HCT116 (cell line): Measurements from ENCODE around the gene ATG16L2. TPM values are rescaled to one million over a fixed set of nuclear protein-coding genes. Genes with fewer than 3 reads are reported as not detected.

Experiments used
- ATAC-seq: fragments of 200-7000 bp; cut with Tn5 transposase; 2 replicates; pipeline ENCODE4 v1.9.1; 2020; ENCODE audit warnings: mild to moderate bottlenecking, moderate library complexity
- BruUV-seq: library from RNA; stranded (reverse); fragments of 400-500 nt; replicated peaks from 2 replicates; lab custom pipeline; 2021; lab: Mats Ljungman, UMichigan
- CTCF ChIA-PET: fragments of 300-600 bp; sonication (Branson Sonifier 250); formaldehyde crosslinking; loops from one replicate; lab custom pipeline; 2021; ENCODE audit warnings: antibody characterized with exemption; lab: Charles Lee
- POLR2A ChIA-PET: fragments of 300-600, 350-600 bp; sonication (Branson Sonifier 250); formaldehyde crosslinking; loops from one replicate; lab custom pipeline; 2021; ENCODE audit warnings: antibody characterized with exemption; lab: Charles Lee
- RAD21 ChIA-PET, 2 experiments: fragments of 300-600 bp; sonication (Branson Sonifier 250); formaldehyde crosslinking; loops; one replicate each; lab custom pipeline; 2023; ENCODE audit warnings: low total read pairs in 2 of 2; ENCODE audit not compliant: uncharacterized antibody in 2 of 2, unreplicated experiment in 2 of 2, low non-redundant PET in 1 of 2; lab: Charles Lee
- DNase-seq: peaks from one replicate; pipeline ENCODE4 v3.0.0-alpha.2; 2010; ENCODE audit warnings: low read depth, low spot score
- H2AFZ ChIP-seq: fragments of 200-600 bp; shearing (Covaris generic), sonication (generic); 2 replicates; pipeline ENCODE4 v1.6.1; 2017; ENCODE audit warnings: low read depth, mixed run types, mixed read lengths, antibody characterized with exemption, low read length; ENCODE audit not compliant: poor library complexity, severe bottlenecking
- H3K27ac ChIP-seq: 2 replicates; pipeline ENCODE4 v1.5.1; 2012; ENCODE audit warnings: low read depth, low read length
- H3K27me3 ChIP-seq: fragments of 200-600 bp; sonication (generic); 2 replicates; pipeline ENCODE4 v1.6.1; 2016; ENCODE audit warnings: mixed run types, low read length, mixed read lengths; ENCODE audit not compliant: insufficient read depth
- H3K36me3 ChIP-seq, 2 experiments: fragments of 200-500 bp in 1 of 2; fragments of 200-600 bp in 1 of 2; sonication (Bioruptor generic) in 1 of 2; sonication (generic) in 1 of 2; 2 replicates each; pipeline versions ENCODE4 v1.5.1 to v1.6.1; 2014 to 2016; ENCODE audit warnings: low read length in 2 of 2, inconsistent platforms in 1 of 2, mixed read lengths in 1 of 2, mixed run types in 1 of 2; ENCODE audit not compliant: insufficient read depth in 2 of 2, control insufficient read depth in 1 of 2
- H3K4me1 ChIP-seq, 2 experiments: fragments of 200-600 bp in 1 of 2; sonication (generic) in 1 of 2; 2 replicates each; pipeline versions ENCODE4 v1.5.1 to v1.6.1; 2012 to 2017; ENCODE audit warnings: low read length in 2 of 2, inconsistent platforms in 1 of 2, mild to moderate bottlenecking in 1 of 2, mixed read lengths in 1 of 2, mixed run types in 1 of 2, moderate library complexity in 1 of 2; ENCODE audit not compliant: insufficient read depth in 2 of 2, control insufficient read depth in 1 of 2
- H3K4me2 ChIP-seq: fragments of 200-600 bp; sonication (generic); 2 replicates; pipeline ENCODE4 v1.6.1; 2017; ENCODE audit warnings: mixed run types, low read length, mixed read lengths
- H3K4me3 ChIP-seq, 2 experiments: fragments of 200-600 bp in 1 of 2; sonication (generic) in 1 of 2; replicated peaks in 1 of 2; 2 replicates each; pipeline ENCODE4 v1.5.1; 2011 to 2016; ENCODE audit warnings: low read length in 2 of 2, control low read depth in 1 of 2, low read depth in 1 of 2, mild to moderate bottlenecking in 1 of 2, mixed read lengths in 1 of 2, mixed run types in 1 of 2
- H3K79me2 ChIP-seq: fragments of 200-600 bp; sonication (generic); 2 replicates; pipeline ENCODE4 v1.6.1; 2017; ENCODE audit warnings: mild to moderate bottlenecking, mixed run types, low read length, moderate library complexity, mixed read lengths; ENCODE audit not compliant: insufficient read depth
- H3K9ac ChIP-seq: fragments of 200-600 bp; sonication (generic); 2 replicates; pipeline ENCODE4 v1.6.1; 2016; ENCODE audit warnings: low read length, mixed read lengths
- H3K9me2 ChIP-seq: fragments of 200-600 bp; sonication (generic), shearing (Covaris generic); 2 replicates; pipeline ENCODE4 v1.6.1; 2017; ENCODE audit warnings: mixed run types, mild to moderate bottlenecking, moderate library complexity; ENCODE audit not compliant: insufficient read depth
- H3K9me3 ChIP-seq, 2 experiments: fragments of 200-500 bp in 1 of 2; fragments of 200-600 bp in 1 of 2; sonication (Bioruptor generic) in 1 of 2; sonication (generic) in 1 of 2; 2 replicates each; pipeline ENCODE4 v1.6.1; 2014 to 2017; ENCODE audit warnings: low read length in 2 of 2, mixed read lengths in 2 of 2, inconsistent platforms in 1 of 2, low read depth in 1 of 2, mild to moderate bottlenecking in 1 of 2, mixed run types in 1 of 2, moderate library complexity in 1 of 2; ENCODE audit not compliant: control insufficient read depth in 1 of 2, insufficient read depth in 1 of 2
- H4K20me1 ChIP-seq: fragments of 200-600 bp; sonication (generic), shearing (Covaris generic); 2 replicates; pipeline ENCODE4 v1.6.1; 2017; ENCODE audit warnings: mixed run types, mild to moderate bottlenecking, moderate library complexity; ENCODE audit not compliant: insufficient read depth
- ATF3 ChIP-seq: IDR thresholded peaks from 2 replicates; pipeline ENCODE4 v1.6.1; 2012
- CBX3 ChIP-seq: IDR thresholded peaks from 2 replicates; pipeline ENCODE4 v1.6.1; 2012; ENCODE audit warnings: low read depth
- CEBPB ChIP-seq: IDR thresholded peaks from 2 replicates; pipeline ENCODE4 v1.6.1; 2012; ENCODE audit warnings: low read depth
- CTCF ChIP-seq, 3 experiments: fragments of 200-600 bp in 1 of 3; sonication (generic) in 1 of 3; IDR thresholded peaks in 2 of 3; conservative IDR thresholded peaks in 1 of 3; 2 replicates each; pipeline ENCODE4 v1.5.1; 2012 to 2017; ENCODE audit warnings: low read depth in 2 of 3, low read length in 2 of 3, antibody characterized with exemption in 1 of 3, borderline replicate concordance in 1 of 3, control low read depth in 1 of 3, mild to moderate bottlenecking in 1 of 3, mixed read lengths in 1 of 3, mixed run types in 1 of 3, moderate library complexity in 1 of 3; ENCODE audit not compliant: insufficient read depth in 1 of 3
- EGR1 ChIP-seq: IDR thresholded peaks from 2 replicates; pipeline ENCODE4 v1.6.1; 2012; ENCODE audit warnings: low read depth
- ELF1 ChIP-seq: IDR thresholded peaks from 2 replicates; pipeline ENCODE4 v1.6.1; 2012; ENCODE audit warnings: low read depth, borderline replicate concordance
- EZH2 ChIP-seq: fragments of 200-600 bp; sonication (generic); IDR thresholded peaks from 2 replicates; pipeline ENCODE4 v1.6.1; 2017; ENCODE audit warnings: antibody characterized with exemption, mixed run types
- EZH2phosphoT487 ChIP-seq: fragments of 200-600 bp; IDR thresholded peaks from 2 replicates; pipeline ENCODE4 v1.6.1; 2018; ENCODE audit warnings: antibody characterized with exemption, borderline replicate concordance
- JUND ChIP-seq: IDR thresholded peaks from 2 replicates; pipeline ENCODE4 v1.6.1; 2012
- POLR2A ChIP-seq: IDR thresholded peaks from 2 replicates; pipeline ENCODE4 v1.7.0; 2011; ENCODE audit warnings: borderline replicate concordance; ENCODE audit not compliant: insufficient read depth, insufficient read length; ENCODE audit errors: extremely low read depth
- POLR2AphosphoS5 ChIP-seq: IDR thresholded peaks from 2 replicates; pipeline ENCODE4 v1.6.1; 2011; ENCODE audit warnings: mild to moderate bottlenecking, low read depth, low read length, moderate library complexity
- SP1 ChIP-seq: IDR thresholded peaks from 2 replicates; pipeline ENCODE4 v1.6.1; 2012; ENCODE audit warnings: low read depth
- TCF7L2 ChIP-seq: IDR thresholded peaks from 2 replicates; pipeline ENCODE4 v1.7.0; 2011; ENCODE audit warnings: borderline replicate concordance, inconsistent platforms; ENCODE audit not compliant: insufficient read depth, insufficient read length; ENCODE audit errors: extremely low read depth
- YY1 ChIP-seq: IDR thresholded peaks from 2 replicates; pipeline ENCODE4 v1.6.1; 2011; ENCODE audit warnings: low read length, low read depth, moderate library complexity, mild to moderate bottlenecking; ENCODE audit not compliant: insufficient replicate concordance; ENCODE audit errors: extremely low read depth
- ZBTB33 ChIP-seq: IDR thresholded peaks from 2 replicates; pipeline ENCODE4 v1.6.1; 2011; ENCODE audit warnings: mild to moderate bottlenecking, low read length, moderate library complexity; ENCODE audit not compliant: insufficient replicate concordance; ENCODE audit errors: extremely low read depth
- ZFX ChIP-seq: fragments of 450-650 bp; IDR thresholded peaks from 2 replicates; pipeline ENCODE4 v1.6.1; 2017
- ZNF274 ChIP-seq: fragments of 200-500 bp; sonication (Bioruptor generic); IDR thresholded peaks from 2 replicates; pipeline ENCODE4 v1.6.1; 2014; ENCODE audit warnings: mild to moderate bottlenecking, low read depth, low read length, inconsistent platforms
- intact Hi-C: fragments of 100-400 bp; cut with micrococcal nuclease; formaldehyde crosslinking; loops from 2 replicates; pipeline ENCODE4 v1.10.0; 2022
- total RNA-seq: library from RNA; stranded (reverse); gene quantifications from one replicate; pipeline ENCODE4 v1.2.1, GENCODE V29; 2021; ENCODE audit not compliant: unreplicated experiment

The ATG16L2 gene
- total RNA-seq, 1 experiment from 2014 or later: 15.2 TPM

GRCh38 chr11:72799441-72799840 lies 14.8 kb upstream of the ATG16L2 start:
- no peaks in the 10 kb centered on the region for H3K9me2 ChIP-seq

More at GRCh38 chr11:72799441-72799840, 14.8 kb upstream of the ATG16L2 start:
- H4K20me1 ChIP-seq: no peaks in the 10 kb centered on the region
- no peak overlapping the region for H3K27ac ChIP-seq
- DNase-seq (no peak), ATAC-seq (no peak)
- BruUV-seq: no TSS peak
- intact Hi-C loops: no loop called here
- no peak overlapping the region for H3K9ac ChIP-seq
- ChIA-PET POLR2A (no interaction called here), CTCF (no interaction called here), RAD21 (no interaction called here)
- no peak overlapping the region for H2AFZ ChIP-seq
- H3K36me3 ChIP-seq: no peaks in the 10 kb centered on the region
- H3K27me3 ChIP-seq: no peaks in the 10 kb centered on the region
- H3K79me2 ChIP-seq: no peaks in the 10 kb centered on the region
- TF ChIP-seq EZH2phosphoT487 (no peak), CEBPB (no peak), POLR2AphosphoS5 (no peak), CBX3 (no peak), CTCF (IDR thresholded peaks at IDR 0.05 in 2 of 3, conservative IDR thresholded peaks at IDR 0.05 in 1 of 3; ENCODE audit: borderline replicate concordance in 1 of 3, insufficient read depth in 1 of 3, low read depth in 2 of 3, low read length in 2 of 3) (no peak), ATF3 (no peak), ZBTB33 (no peak), EGR1 (no peak), POLR2A (no peak), EZH2 (no peak), ZNF274 (no peak), SP1 (no peak), YY1 (no peak), ZFX (no peak), ELF1 (no peak), JUND (no peak), TCF7L2 (no peak)
- H3K4me2 ChIP-seq: no peak overlapping the region
- H3K4me3 ChIP-seq: no peak overlapping the region
- peaks cover 2 to 20% of the 10 kb centered on the region in 2 experiments; a peak in 3 of 4 replicates for H3K4me1 ChIP-seq
- H3K9me3 ChIP-seq: no peaks in the 10 kb centered on the region
